ENCODE results near the gene FARP1. TPM values are rescaled to one million over a fixed set of nuclear protein-coding genes. Genes with fewer than 3 reads are reported as not detected.

Gene FARP1
- total RNA-seq, 2 donors from 2014 or later, result 23.7 to 26.3 TPM

- intact Hi-C loops (cut with DNase I), result no loop called here
- no peak for ATAC-seq
- no peak for DNase-seq
Observed at GRCh38 chr13:98334620-98335205, 191.8 kb downstream of the FARP1 start.

DNA sequence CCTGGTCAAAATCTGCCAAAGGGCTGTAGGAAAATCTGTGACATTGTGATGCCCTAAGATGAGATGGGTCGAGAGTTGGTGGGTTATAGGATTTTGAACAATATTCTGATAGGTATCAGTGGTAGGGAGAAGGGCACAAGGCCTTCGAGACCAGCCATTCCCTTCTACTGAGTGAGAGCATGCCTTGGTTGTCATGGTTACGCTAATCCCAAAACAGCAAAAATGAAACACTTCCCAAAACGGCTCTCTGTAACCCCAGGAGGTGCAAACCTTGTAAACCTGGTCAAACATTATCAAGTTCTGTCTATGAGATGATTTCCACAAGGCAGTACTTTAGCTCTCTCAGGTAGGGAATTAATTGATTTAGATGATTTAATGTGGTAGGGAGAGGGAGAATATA is 192.8 kb downstream of the FARP1 start:
- no peak for DNase-seq
- intact Hi-C loops (cut with DNase I), result no loop called here
- ATAC-seq, result no peak

- no peak for ATAC-seq
- intact Hi-C loops (cut with DNase I), result no loop called here
- DNase-seq, result no peak
Observed at GRCh38 chr13:98338310-98338709, 195.4 kb downstream of the FARP1 start.

DNA sequence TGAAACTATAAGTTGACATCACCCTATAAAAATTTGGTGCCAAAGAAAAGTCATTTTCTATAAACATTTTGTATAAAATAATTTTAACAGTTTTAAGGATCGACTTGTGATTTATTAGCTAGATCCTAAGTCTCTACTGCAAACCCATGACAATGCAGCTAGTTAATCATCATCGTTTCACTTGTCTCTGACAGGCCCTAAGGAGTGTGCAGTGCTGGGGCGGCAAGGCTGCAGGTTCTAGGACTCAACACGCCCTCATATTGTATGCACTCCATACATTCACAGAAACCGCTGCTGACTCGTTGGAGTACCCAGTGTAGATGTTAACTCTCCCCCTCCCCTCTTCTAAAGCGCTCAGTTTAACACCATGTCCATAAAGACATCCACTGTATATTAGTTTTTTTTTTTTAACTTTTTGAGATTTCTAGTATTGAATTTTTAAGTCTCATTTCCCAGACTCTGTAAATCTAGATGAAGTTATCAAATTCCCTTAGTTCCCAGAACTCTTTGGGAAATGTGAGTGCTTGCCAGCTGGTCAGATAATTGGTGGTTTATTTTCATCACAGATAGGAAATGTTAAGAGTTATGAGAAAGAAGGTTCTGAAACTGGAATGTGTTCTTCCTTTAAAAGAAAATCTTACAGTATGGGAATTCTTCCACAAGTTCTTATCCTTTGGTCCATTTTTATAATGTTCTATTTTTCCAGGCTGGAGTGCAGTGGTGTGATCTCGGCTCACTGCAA is 197.0 kb downstream of the FARP1 start:
- DNase-seq (no peak), ATAC-seq (no peak)
- intact Hi-C loops (cut with DNase I), result no loop called here

DNA sequence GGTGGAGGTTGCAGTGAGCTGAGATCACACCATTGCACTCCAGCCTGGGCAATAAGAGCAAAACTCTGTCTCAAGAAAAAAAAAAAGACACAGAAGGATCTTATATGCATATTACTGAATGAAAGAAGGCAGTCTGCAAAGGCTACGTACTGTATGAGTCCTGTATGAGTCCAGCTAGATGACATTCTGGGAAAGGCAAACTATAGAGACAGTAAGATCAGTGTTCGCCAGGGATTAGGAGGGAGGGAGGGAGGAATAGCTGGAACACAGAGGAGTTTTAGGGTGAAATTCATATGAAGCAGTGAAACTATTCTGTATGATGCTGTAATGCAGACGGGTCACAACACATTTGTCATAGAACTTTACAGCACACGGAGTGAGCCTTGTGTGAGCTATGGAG is 200.1 kb downstream of the FARP1 start:
- DNase-seq, result no peak
- intact Hi-C loops (cut with DNase I), result no loop called here
- no peak for ATAC-seq

DNA sequence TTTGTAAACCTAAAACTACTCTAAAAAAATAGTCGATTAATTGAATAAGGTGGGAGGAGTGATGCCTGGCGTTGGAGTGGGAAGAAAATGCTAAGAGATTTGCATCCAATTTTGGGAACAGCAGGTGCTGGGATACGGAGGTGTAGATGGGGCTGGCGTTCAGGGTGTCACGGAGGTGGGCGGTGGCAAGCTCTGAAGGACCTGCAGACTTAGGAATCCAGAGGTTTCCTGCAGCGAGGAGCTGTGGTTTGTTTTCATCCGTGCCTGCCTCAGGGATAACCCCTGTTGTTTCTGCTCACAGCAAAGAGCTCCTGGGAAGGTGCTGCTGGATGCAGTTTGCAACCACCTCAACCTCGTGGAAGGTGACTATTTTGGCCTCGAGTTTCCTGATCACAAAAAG is 200.6 kb downstream of the FARP1 start:
- intact Hi-C loops (cut with DNase I), result no loop called here
- ATAC-seq (no peak), DNase-seq (no peak)

DNA sequence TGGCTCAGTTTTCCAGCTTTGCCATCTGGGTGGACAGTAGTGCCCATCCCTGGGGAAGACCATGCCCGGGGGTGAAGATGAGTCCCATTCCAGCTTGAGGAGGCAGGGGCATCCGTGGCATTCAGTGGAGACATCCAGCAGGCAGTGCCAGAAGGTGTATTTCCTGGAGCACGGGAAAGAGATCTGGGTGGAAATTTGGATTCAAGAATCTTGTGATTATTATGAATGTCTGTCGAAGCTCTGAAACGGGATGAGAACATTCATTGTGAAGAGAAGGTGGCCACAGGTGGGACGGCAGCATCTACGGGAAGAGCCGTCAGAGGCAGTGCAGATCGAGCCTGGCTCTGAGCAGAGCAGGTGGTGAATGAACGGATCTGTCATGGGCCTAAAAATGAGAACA is 201.5 kb downstream of the FARP1 start:
- DNase-seq, result no peak
- no peak for ATAC-seq
- intact Hi-C loops (cut with DNase I), result no loop called here

- ATAC-seq (no peak), DNase-seq (no peak)
- intact Hi-C loops (cut with DNase I), result no loop called here
Observed at GRCh38 chr13:98345107-98345935, 202.4 kb downstream of the FARP1 start.

- no peak for ATAC-seq
- intact Hi-C loops (cut with DNase I), result no loop called here
- DNase-seq, result no peak
Observed at GRCh38 chr13:98346904-98347636, 204.2 kb downstream of the FARP1 start.

DNA sequence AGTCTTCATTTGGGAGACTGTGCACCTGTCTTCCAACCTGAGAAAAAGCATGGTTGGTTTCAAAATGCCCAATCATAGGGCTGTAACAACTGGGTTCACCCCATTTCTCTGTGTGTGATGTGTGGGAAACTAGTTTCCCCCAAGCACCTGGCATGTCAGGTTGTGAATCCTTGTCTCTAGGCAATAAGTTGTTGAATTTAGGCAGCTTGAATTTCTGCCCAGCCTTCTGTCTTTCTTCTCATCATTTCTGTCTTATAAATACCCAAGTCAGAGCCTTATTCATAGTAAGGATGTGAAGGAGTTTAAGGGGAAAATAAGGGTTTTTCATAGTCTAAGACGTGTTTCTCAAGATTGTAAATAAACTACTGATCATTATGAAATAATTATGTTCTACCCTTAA is 204.9 kb downstream of the FARP1 start:
- ATAC-seq, result no peak
- intact Hi-C loops (cut with DNase I), result no loop called here
- no peak for DNase-seq

GRCh38 chr13:98348466-98349200 is 205.7 kb downstream of the FARP1 start:
- intact Hi-C loops (cut with DNase I), result no loop called here
- ATAC-seq, result peak in 1 of 2 donors; percentile 22
- DNase-seq, result no peak

- intact Hi-C loops (cut with DNase I), result no loop called here
- peak; percentile 59 to 63 for ATAC-seq
Observed at GRCh38 chr13:98349731-98350305, 206.9 kb downstream of the FARP1 start.

GRCh38 chr13:98350746-98351330 is 207.9 kb downstream of the FARP1 start:
- ATAC-seq, result no peak
- intact Hi-C loops (cut with DNase I), result no loop called here
- DNase-seq, result no peak

More at GRCh38 chr13:98349731-98350305, 206.9 kb downstream of the FARP1 start:
- DNase-seq, result peak; percentile 34

DNA sequence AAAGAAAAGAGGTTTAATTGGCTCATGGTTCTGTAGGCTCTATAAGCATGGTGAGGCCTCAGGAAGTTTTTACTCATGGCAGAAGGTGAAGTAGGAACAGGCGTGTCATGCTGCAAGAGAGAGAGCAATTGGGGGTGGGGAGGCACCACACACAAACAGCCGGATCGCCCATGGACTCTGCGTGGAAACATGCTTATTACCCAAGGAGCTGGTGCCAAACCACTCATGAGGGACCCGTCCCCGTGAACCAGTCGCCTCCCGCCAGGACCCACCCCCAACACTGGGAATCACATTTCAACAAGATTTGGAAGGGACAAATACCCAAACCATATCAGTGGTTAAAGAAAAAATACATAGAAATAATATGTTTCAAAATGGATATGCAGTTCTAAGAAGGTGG is 208.7 kb downstream of the FARP1 start:
- ATAC-seq (no peak), DNase-seq (no peak)
- intact Hi-C loops (cut with DNase I), result no loop called here

DNA sequence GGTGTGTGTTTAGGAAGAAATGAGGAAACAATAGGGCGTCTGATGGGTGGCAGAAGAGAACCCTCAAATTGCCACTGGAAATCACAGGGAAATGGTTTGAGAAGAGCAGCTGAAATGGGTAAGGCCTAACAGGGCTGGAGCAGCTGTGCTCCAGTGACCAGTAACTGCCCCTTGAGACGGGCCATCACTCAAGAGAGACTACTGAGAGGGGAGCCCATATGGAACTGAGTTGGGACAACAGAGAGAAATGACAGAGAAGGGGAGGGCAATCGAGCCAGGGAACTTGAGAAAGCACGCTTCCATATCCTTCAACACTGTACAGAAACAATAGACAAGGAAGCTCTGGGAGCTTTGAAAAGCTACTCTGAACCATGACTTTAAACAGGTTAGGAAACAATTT is 209.3 kb downstream of the FARP1 start:
- intact Hi-C loops (cut with DNase I), result no loop called here
- ATAC-seq (no peak), DNase-seq (no peak)

DNA sequence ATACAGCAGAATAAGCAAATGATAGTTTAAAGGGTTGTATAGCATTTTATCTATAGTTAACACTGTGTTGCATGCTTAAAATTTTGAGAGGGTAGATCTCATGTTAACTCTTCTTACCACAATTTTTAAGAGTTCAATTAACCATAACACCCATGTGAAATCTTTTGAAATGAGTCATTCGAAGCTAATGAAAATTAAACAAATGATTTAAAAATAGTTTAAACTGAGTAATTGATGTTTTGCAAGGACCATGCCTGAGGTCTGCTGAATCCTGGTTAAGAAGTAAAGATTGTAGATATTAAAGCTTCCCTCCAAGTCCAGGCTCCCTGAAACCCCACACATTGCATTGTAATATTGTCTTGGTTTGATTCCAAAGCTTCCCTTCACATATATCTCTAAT is 210.9 kb downstream of the FARP1 start:
- ATAC-seq, result no peak
- intact Hi-C loops (cut with DNase I), result no loop called here
- no peak for DNase-seq

DNA sequence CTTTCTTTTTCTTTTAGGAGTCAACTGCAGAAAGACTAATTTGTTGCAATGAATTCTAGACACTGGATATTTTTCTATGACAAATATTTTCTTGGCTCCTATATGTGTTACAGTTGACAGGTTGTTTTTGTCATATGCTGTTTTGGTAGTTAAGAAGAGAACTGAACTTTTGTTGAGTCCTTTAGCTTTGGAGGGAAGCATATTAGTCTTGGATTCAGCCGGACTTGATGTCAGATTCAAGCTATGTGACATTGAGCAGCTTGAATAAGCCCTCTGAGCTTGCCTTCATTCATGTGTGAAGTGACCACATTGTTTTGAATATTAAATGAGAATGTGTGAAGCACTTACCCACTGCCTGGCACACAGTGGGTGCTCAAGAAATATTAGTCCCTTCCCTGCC is 216.0 kb downstream of the FARP1 start:
- intact Hi-C loops (cut with DNase I), result no loop called here
- peak in 1 of 2 donors; percentile 67 for ATAC-seq
- no peak for DNase-seq

DNA sequence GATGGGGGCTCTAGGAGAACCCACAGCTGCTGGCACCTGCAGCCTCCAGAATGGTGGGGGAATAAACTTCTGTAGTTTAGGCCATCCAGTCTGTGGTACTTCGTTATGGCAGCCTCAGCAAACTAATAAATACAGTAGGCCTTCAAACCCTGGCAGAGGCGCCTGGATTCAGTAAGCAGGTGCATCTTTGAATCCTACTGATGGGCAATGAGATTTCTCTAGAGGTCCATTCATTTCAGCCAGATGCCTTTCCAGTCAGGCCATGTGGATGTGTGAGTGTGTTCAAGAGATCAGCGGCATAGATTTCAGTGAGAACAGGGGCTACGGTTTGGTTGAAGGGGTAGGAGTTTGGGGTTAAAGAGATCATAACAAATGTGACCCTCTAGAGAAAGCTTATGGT is 217.7 kb downstream of the FARP1 start:
- intact Hi-C loops (cut with DNase I), result no loop called here
- ATAC-seq (no peak), DNase-seq (no peak)
